Left ventricle myocardium superior (tissue), 1 donor: ENCODE measurements around the gene EARS2. TPM values are rescaled to one million over a fixed set of nuclear protein-coding genes. Genes with fewer than 3 reads are reported as not detected.
A peak's percentile ranks its signal among the peaks of the same experiment; 100 is the strongest.

Experiments
- ATAC-seq: fragments of 200-7000 bp; cut with Tn5 transposase; one replicate; pipeline ENCODE4 v1.9.1; 2020; ENCODE audit warnings: mild to moderate bottlenecking, moderate library complexity
- DNase-seq: peaks from one replicate; pipeline ENCODE4 v3.0.0-alpha.2; 2020
- intact Hi-C: fragments of 100-400 bp; cut with micrococcal nuclease; formaldehyde crosslinking; loops from one replicate; pipeline ENCODE4 v1.11.0; 2022
- total RNA-seq: library from RNA; stranded (reverse); fragmentation: NEBNext Ultra II Directional; extraction: Animal tissue kit (Norgen Biotek cat#: 25700); gene quantifications from one replicate; pipeline ENCODE4 v1.2.1, GENCODE V29; 2021
- donor health status: DM: no; HTN: yes; CAD: no; lungs with severe emphysema.

The EARS2 gene
- total RNA-seq, 1 donor from 2014 or later = 22.0 TPM

DNA sequence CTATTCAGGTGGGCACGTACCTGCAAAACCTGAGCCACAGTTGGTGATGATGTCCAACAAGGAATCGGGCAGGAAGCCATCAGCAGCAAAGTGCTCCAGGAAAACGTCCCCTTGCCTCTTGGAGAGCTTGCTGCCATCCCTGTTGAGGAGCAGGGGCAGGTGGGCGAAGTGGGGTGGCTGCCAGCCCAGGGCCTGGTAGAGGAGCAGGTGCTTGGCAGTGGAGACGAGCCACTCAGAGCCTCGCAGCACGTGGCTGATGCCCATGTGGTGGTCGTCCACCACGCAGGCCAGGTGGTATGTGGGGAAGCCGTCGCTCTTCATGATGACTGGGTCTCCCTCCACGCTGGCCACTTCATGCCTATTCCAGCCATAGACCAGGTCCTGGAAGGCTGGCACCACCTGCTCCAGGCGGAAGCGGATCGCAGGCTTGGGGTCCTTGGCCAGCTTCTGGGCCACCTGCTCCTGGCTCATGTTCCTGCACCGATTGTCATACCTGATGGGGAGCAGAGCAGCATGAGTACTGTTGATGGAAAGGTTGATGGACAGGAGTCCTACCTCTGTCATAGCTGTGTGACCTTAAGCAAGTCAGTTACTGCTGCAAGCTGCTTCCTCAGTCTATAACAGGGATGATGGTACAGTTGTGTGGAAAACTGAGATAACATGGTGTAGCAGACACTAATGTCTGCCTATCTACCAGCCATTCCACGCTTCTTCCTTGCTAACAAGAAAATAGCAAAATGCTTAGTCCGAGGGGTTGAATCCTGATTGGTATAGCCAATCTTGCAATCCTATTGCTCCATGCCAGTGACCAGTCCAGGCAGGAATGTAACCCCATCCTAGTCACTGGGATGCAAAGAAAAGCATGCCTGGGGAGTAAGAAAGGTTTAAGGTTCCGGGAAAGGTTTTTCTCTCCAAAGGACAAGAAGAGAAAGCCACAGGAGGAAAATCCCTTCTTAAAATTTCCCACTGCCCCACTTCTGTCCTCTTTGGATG is 22.0 kb downstream of the EARS2 start:
- ATAC-seq (no peak), DNase-seq (no peak)
- intact Hi-C loops = no loop called here

DNA sequence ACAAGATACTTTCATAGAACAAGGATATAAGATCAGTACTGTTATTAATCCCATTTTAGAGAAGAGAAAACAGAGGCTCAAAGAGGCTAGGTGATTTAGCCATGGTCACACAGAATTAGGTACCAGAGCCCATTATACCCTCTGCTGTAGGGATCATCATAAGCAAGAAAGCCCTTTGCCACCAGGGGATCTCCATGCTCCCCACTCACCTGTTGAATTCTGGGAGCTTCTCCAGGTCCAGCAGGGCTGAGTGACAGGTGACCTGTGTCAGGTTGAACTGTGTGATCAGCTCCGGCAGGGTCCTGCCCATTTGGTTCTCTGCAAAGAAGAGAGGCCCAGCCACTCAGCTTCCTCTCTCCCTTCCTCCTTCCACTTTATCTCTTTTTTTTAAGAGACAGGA is 24.7 kb downstream of the EARS2 start:
- DNase-seq (no peak), ATAC-seq (no peak)
- intact Hi-C loops = no loop called here

DNA sequence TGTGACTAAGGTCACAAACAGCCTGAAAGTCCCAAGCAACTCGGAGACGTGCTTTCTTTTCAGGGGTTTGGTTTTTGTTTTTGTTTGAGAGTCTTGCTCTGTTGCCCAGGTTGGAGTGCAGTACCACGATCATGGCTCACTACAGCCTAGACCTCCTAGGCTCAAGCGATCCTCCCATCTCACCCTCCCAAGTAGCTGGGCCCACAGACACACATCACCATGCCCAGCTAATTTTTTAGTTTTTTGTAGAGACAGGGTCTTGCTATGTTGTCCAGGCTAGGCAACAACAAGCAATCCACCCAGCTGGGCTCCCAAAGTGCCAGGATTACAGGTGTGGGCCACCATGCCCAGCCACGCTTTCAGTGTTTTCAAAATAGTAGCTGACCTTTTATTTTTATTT is 27.1 kb downstream of the EARS2 start:
- ATAC-seq = no peak
- intact Hi-C loops = no loop called here
- DNase-seq = no peak

DNA sequence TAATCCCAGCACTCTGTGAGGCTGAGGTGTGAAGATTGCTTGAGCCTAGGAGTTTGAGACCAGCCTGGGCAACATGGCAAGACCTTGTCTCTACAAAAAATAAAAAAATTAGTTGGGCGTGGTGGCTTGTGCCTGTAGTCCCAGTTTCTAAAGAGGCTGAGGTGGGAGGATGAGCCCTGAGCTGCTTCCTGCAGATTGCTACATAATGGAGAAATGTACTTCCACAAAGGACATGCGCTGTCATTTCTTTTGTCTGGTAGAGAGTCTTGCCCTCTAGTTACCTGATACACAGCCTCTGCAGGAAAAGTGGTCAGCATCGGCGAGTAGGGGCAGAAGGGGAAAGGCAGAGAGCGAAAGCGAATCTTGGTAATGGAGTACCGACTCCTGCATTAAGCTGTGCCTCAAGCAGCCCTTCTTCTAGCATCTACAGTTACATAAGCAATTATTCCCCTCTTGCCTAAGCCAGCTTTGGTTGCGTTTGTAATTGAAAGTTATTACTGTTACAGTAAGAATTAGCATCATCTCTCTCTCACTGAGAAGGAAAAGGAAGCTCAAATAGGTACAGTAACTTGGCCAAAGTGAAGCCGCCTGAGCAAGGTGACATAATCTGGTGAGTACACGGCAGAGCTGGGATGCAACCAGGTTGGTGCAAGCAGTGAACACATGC is 28.4 kb downstream of the EARS2 start:
- no peak for DNase-seq
- ATAC-seq = no peak
- intact Hi-C loops = loop anchor here (10.0 kb wide), 1 partner anchor 64 kb away; no protein-coding TSS in a partner anchor

DNA sequence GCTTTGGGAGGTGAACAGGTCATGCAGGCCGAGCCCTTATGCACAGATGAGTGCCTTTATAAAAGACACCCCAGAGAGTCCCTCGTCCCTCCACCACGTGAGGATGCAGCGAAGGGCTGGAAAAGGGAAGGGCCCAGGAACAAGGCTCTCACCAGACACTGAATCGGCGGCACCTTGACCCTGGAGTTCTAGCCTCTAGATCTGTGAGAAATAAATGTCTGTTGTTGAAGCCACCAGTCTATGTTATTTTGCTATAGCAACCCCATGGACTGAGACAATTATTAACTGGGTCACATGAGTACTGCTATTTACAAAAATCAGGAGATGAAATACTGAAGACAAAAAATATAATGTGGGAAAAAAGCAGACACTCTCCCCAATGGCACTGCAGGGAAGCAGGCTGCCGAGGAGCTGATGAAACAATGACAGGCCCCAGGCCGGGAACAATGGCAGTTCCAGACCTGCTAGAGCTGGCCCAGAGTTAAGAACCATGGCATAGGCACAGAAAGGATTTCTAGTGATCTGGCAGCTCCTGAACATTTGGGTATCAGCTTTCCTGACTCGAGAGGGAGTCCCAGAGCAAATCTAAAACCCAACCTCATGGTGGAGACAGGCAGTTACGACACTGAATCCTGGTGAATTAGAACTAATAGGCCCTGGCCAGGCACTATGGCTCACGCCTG is 29.0 kb downstream of the EARS2 start:
- peak; percentile 53 for ATAC-seq

DNA sequence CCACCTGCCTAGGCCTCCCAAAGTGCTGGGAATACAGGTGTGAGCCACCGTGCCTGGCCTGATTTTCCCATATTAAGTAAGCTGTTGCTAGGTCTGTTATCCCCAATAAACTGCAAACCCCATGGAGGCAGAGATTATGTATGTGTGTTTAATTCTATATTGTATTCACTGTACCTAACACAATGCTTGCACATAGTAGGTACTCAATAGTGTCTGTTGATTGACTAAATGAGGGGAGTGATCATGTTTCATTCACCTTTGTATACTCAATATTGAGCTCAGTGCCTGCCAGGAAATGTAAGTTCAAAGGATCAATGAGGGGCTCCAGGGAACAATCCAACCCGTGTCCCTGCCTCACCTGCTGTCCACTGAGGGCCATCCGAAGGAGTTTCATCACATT is 32.3 kb downstream of the EARS2 start:
- no peak for DNase-seq
- intact Hi-C loops = loop anchor here (10.0 kb wide), 1 partner anchor 60 kb away; no protein-coding TSS in a partner anchor
- ATAC-seq = no peak

More for the DNA sequence above, 29.0 kb downstream of the EARS2 start:
- no peak for DNase-seq
- intact Hi-C loops = loop anchor here (10.0 kb wide), 1 partner anchor 63 kb away; no protein-coding TSS in a partner anchor

DNA sequence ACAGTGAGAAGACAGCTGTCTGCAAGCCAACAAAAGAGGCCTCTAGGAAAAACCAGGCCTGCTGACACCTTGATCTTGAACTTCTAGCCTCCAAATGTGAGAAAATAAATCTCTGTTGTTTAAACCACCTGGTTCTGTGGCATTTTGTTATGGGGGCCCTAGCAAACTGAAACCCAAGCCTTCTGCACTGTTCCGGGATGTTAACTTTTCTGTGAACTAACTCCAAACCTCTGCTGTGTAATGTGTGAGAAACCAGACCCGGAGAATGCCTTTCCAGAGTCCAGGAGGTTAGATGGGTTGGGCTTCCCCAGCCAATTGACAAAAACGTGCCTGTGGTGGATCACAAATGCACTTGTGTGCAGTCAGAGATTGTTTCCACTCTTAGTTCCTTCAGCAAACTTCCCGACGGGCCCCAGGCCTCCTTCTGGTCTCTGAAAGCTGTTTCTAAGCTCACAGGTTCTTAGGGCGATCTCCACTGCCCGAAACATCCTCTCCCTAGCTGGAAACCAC is 33.2 kb downstream of the EARS2 start:
- no peak for DNase-seq
- no peak for ATAC-seq
- intact Hi-C loops = loop anchor here (10.0 kb wide), 1 partner anchor 59 kb away; no protein-coding TSS in a partner anchor

DNA sequence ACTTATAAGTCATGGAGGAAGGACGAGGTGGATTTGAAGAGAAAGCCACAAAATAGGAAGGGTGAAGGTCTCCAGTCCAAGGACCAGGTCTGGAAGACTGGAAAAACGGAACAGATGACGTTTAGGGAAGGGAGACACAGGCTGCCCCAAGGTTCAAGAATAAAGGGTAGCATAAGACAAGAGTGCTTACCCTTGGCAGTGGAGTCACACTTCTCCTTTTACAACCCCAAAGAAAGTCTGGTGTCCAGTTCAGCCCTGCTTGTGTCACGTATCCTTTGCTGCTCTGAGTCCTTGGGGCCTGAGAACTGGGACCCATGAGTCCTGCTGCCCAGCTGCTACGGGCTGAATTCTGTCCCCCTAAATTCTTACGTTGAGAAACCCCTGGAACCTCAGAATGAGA is 33.8 kb downstream of the EARS2 start:
- DNase-seq (no peak), ATAC-seq (no peak)
- intact Hi-C loops = loop anchor here (10.0 kb wide), 1 partner anchor 59 kb away; no protein-coding TSS in a partner anchor

DNA sequence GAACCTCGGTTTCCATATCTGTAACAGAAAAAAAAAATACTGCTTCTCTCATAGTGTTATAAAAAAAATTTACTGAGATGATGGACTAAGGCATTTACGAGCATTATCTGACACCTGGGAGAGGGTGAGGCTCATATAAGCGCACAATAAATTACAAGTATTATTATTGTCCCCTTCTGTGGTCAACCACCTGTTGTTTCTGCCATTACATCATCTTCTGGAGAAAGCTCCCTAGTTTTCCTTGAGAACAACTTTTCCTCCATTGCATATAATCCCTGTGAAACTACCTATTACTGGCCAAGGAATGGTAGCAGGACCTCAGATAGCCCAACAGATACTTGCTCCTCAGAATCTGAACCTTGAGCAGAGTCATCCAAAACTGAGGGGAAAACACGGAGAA is 35.2 kb downstream of the EARS2 start:
- no peak for DNase-seq
- no peak for ATAC-seq
- intact Hi-C loops = loop anchor here (10.0 kb wide), 1 partner anchor 57 kb away; no protein-coding TSS in a partner anchor

DNA sequence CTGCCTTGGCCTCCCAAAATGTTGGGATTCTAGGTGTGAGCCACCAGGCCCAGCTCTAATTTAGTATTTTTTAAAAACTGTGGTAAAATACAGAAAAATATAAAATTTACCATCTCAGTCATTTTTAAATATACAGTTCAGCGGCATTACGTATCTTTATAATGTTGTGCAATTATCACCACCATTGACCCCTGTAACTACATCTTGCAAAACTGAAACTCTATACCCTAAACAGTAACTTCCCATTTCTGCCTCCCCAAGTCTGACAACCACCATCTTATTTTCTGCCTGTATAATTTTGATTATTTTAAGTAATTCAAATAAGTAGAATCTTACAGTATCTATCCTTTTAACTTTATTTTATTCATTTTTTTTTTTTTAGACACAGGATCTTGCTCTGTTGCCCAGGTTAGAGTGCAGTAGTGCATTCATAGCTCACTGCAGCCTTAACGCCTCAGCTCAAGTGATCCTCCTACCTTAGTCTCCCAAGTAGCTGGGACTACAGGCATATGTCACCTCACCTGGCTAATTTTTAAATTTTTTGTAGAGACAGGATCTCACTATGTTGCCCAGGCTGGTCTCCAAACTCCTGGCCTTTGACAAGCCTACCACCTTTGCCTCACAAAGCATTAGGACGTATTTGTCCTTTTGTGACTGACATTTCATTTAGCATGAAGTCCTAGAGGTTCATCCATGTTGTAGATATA is 36.0 kb downstream of the EARS2 start:
- intact Hi-C loops = loop anchor here (10.0 kb wide), 1 partner anchor 56 kb away; no protein-coding TSS in a partner anchor
- ATAC-seq (no peak), DNase-seq (no peak)

DNA sequence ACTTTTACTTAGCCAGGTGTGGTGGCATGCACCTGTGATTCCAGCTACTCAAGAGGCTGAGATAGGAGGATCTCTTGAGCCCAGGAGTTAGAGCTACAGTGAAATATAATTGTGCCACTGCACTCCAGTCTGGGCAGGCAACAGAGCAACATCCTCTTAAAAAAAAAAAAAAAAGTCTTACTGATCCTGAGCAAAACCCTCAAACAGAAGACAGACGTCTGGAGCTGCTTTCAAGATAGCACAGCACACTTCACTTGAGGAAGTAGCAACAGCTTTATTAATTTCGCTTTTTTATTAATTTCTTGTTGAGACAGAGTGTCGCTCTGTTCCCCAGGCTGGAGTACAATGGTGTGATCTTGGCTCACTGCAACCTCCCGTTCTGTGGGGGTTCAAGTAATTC is 36.6 kb downstream of the EARS2 start:
- DNase-seq (no peak), ATAC-seq (no peak)
- intact Hi-C loops = loop anchor here (10.0 kb wide), 1 partner anchor 56 kb away; no protein-coding TSS in a partner anchor

DNA sequence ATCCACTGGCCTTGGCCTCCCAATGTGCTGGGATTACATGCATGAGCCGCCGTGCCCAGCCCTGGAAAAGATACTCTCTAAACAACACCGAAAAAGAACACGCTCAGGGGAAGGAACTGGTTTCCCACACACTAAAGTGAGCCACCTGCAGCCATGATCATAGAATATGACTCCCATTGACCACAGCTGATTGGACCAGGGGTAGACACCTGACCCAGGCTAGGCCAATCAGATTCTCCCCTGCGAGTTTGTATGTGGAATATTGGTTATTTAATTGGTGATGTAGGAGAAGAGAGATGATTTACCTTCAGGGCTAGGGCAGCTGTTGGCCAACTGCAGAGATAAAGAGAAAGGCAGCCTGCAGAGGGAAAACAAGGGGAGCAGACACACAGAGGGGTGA is 37.9 kb downstream of the EARS2 start:
- DNase-seq (no peak), ATAC-seq (no peak)
- intact Hi-C loops = no loop called here

DNA sequence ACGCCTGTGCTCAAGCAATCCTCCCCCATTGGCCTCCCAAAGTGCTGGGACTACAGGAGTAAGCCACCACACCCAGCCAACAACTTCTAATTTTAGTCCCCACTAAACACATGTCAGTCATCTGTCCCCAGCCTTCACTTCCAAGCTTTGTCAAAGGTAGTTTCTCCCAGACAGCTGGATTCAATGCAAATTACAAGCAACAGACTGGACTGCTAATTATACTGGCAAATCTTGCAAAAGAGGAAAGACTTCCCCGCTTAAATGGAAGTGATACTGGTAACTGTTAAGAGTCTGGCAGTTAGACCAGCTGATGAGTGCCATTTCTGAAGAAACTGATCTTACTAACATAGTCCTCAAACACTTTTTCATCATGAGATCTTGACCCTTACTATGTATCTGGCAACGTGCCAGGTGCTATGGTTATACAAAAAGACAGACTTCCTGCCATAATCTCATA is 38.7 kb downstream of the EARS2 start:
- DNase-seq (no peak), ATAC-seq (no peak)
- intact Hi-C loops = no loop called here

DNA sequence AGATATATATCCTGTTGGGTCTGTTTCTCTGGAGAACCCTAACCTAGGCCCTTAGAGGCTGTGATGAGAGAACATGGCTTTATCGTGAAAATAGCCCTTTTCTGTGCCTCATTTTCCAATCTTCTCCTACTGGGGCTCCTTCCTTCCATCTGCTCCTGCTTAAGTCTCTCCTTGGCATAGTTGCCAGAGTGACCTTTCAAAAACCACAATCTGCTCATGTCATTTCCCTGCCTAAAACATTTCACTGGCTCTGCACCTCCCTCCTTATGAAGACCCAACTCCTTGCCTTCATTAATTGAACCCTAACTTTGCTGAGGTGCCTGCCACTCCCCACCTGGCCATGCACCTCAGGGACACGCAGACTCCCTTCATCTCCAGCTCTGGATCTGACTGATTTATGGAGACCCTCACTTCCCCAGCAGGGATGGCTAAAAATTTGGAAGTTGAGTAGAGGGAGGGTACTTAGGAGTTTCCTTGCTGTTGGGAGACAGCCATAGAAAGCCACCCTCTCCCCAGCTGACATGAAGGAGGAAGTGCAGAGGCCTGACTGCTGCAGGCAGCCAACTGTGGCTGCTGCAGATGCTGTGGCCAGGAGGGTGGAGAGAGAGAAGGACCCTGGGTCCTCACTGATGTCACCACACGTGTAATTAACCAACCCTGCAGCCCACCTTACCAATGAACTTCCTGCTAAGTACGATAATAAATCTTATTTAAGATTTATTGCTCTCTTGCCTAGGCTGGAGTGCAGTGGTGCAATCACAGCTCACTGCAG is 40.6 kb downstream of the EARS2 start:
- ATAC-seq (peak; percentile 47), DNase-seq (no peak)
- intact Hi-C loops = no loop called here

DNA sequence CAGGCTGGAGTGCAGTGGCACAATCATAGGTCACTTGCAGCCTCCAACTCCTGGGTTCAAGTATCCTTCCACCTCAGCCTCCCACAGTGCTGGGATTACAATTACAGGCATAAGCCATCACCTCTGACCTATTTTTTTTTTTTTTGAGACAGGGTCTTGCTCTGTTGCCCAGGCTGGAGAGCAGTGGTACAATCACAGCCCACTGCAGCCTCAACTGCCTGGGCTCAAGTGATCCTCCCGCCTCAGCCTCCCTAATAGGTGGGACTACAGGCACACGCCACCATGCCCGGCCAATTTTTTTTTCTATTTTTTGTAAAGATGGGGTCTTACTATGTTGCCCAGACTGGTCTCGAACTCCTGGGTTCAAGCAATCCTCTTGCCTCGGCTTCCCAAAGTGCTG is 41.3 kb downstream of the EARS2 start:
- no peak for DNase-seq
- ATAC-seq = no peak
- intact Hi-C loops = no loop called here

DNA sequence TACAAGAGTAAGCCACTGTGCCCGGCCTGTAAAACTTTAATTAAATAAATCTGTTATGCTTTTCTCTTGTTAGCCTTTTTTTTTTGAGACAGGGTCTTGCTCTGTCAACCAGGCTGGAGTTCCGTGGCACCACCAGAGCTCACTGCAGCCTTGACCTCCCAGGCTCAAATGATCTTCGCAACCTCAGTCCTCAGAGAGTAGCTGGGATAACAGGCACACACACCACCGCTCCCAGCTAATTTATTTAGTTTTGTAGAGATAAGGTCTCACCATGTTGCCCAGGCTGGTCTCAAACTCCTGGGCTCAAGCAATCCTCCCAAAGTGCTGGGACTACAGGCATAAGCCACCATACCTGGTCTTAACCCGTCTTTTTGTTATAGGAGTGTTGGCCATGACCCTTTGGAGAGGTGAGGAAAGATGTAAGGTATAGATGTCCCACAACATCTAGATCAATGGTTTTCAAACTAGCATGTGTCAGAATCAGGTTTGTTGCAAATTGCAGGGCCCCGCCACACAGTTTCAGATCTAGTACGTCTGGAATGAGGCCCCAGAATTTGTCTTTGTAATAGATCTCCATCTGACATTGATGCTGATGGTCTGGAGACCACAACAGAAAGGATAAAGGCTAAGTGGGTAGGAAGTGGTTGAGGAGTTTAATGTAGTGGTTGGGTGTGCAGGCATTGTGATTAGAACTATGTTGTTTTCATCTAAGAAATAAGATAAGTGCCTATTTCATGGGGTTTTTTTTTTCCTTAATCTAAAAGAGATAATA is 42.6 kb downstream of the EARS2 start:
- no peak for ATAC-seq
- DNase-seq = no peak
- intact Hi-C loops = no loop called here

DNA sequence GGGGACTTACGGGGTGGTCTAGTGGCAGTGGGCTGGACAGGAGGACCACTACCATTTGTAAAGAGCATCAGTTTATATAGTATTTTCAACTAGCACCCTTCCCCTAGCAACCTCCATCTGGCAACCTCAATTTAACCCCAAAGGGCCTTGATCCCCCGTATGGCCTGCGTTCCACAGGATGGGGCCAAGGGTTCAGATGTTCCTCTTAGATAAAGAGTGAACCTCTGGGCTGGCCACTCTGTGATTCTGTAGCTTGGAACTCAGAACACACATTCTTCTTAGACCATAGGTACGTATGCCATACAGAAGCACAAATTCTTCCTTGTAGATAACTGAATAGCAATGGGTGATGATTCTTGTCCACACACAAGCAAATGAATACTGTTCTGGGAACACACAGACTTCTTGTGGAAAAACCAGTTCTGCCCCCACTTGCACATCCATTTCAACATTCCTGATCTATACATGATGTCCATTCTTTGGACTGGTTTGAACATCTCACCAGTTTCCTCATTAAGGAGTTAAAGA is 44.9 kb downstream of the EARS2 start:
- intact Hi-C loops = no loop called here
- DNase-seq = no peak
- no peak for ATAC-seq
